Suprapubic skin (tissue), 4 donors: ENCODE measurements around the gene DIPK1B.

Experiments
- CTCF ChIP-seq, 2 donors: fragments of 200-600 bp in 1 of 2; fragments of 450-650 bp in 1 of 2; sonication (generic) in 1 of 2; IDR thresholded peaks; one replicate each; pipeline ENCODE4 v1.5.1; 2016 to 2019; ENCODE audit warnings: antibody characterized with exemption in 2 of 2, mild to moderate bottlenecking in 1 of 2, moderate library complexity in 1 of 2
- POLR2A ChIP-seq, 2 donors: fragments of 450-650 bp; IDR thresholded peaks; one replicate each; pipeline ENCODE4 v1.6.1; 2017; ENCODE audit warnings: antibody characterized with exemption in 2 of 2, mild to moderate bottlenecking in 2 of 2, moderate library complexity in 2 of 2
- POLR2AphosphoS5 ChIP-seq, 3 donors: sonication (generic); formaldehyde crosslinking; IDR thresholded peaks; one replicate each; pipeline ENCODE4 v1.6.1; 2017; ENCODE audit warnings: antibody characterized with exemption in 3 of 3

GRCh38 chr9:136773386-136774044 lies 61.1 kb downstream of the DIPK1B start:
- TF ChIP-seq CTCF (IDR thresholded peaks at IDR 0.05) (no peak), POLR2A (IDR thresholded peaks at IDR 0.05) (no peak), POLR2AphosphoS5 (IDR thresholded peaks at IDR 0.05) (no peak)
